ENCODE results near the gene LRP1B.

Gene LRP1B

DNA sequence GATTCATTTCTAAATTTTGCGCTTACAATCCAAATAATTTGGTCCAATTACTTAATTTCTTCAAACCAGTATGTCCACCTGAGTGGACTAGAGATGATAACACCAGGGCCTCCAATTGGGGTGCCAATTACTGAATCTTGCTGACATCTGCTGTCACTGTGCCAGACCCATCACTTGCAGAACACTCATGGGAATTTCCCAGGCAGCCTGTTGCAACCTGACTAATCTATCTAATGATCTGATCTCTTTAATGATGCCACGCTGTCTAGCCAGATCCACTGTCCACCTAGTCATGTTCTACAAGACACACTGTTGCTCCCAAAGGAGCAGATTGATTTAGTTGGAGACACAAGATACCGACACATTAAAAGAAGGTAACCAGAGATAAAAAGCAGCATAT, 11.8 kb upstream of the LRP1B start:
- H3K4me3 ChIP-seq (ENCODE audit: low read length) = no peak overlapping the region
- TF ChIP-seq, protein P1, sequence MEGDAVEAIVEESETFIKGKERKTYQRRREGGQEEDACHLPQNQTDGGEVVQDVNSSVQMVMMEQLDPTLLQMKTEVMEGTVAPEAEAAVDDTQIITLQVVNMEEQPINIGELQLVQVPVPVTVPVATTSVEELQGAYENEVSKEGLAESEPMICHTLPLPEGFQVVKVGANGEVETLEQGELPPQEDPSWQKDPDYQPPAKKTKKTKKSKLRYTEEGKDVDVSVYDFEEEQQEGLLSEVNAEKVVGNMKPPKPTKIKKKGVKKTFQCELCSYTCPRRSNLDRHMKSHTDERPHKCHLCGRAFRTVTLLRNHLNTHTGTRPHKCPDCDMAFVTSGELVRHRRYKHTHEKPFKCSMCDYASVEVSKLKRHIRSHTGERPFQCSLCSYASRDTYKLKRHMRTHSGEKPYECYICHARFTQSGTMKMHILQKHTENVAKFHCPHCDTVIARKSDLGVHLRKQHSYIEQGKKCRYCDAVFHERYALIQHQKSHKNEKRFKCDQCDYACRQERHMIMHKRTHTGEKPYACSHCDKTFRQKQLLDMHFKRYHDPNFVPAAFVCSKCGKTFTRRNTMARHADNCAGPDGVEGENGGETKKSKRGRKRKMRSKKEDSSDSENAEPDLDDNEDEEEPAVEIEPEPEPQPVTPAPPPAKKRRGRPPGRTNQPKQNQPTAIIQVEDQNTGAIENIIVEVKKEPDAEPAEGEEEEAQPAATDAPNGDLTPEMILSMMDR (IDR thresholded peaks at IDR 0.05; ENCODE audit: low read length) = no peak
- TF ChIP-seq EZH2phosphoT487 (IDR thresholded peaks at IDR 0.05; ENCODE audit: low read length) (no peak), EZH2 (optimal IDR thresholded peaks at IDR 0.05; ENCODE audit: low read depth, low read length) (no peak)
- H3K4me2 ChIP-seq (ENCODE audit: low read depth, low read length) = no peak overlapping the region
- H3K9me2 ChIP-seq (replicated peaks; ENCODE audit: insufficient read depth, low read length) = no peaks in the 10 kb centered on the region
- H3K27ac ChIP-seq (ENCODE audit: low read length) = no peak overlapping the region
- H3K79me2 ChIP-seq (ENCODE audit: low read length) = no peaks in the 10 kb centered on the region
- H3K9ac ChIP-seq (ENCODE audit: low read length) = no peak overlapping the region
- H3K4me1 ChIP-seq (ENCODE audit: low read length) = no peaks in the 10 kb centered on the region
- H4K20me1 ChIP-seq (ENCODE audit: insufficient read depth, low read length) = no peaks in the 10 kb centered on the region
- no peak for DNase-seq
- H2AFZ ChIP-seq (ENCODE audit: low read length) = no peak overlapping the region
- no peaks in the 10 kb centered on the region for H3F3A ChIP-seq (ENCODE audit: insufficient read depth, low read length)
- H3K9me3 ChIP-seq (replicated peaks; ENCODE audit: insufficient read depth, low read length) = no peaks in the 10 kb centered on the region
- no peaks in the 10 kb centered on the region for H3K36me3 ChIP-seq (replicated peaks; ENCODE audit: insufficient read depth, low read length)
- H3K27me3 ChIP-seq (replicated peaks; ENCODE audit: insufficient read depth, low read length) = no peaks in the 10 kb centered on the region

DNA sequence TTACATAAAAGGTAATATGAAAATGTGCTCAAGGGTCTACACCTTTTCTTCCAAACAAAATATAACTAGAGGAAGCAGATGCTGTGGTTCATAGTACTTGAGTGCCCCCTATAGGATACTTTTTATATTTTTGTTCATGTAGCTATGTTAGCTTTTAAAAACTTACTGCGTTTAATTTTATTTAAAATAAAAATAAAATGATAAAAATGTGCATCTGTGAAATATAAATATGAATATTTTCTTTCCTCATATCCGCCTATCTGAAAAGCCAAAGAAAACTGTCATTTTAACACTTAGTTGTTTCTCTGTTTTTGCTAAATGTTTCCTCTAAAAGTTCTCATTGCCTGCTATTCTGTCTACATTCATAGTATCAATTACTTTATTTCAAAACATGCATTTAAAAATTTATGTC, 9.6 kb upstream of the LRP1B start:
- no peak overlapping the region for H3K9ac ChIP-seq (ENCODE audit: low read length)
- H3K9me3 ChIP-seq (replicated peaks; ENCODE audit: insufficient read depth, low read length) = no peaks in the 10 kb centered on the region
- no peak overlapping the region for H3K4me2 ChIP-seq (ENCODE audit: low read depth, low read length)
- H2AFZ ChIP-seq (ENCODE audit: low read length) = no peak overlapping the region
- TF ChIP-seq EZH2phosphoT487 (IDR thresholded peaks at IDR 0.05; ENCODE audit: low read length) = no peak
- TF ChIP-seq, protein P1 (IDR thresholded peaks at IDR 0.05; ENCODE audit: low read length) = peak; percentile 45
- no peak for TF ChIP-seq EZH2 (optimal IDR thresholded peaks at IDR 0.05; ENCODE audit: low read depth, low read length)
- H3K27ac ChIP-seq (ENCODE audit: low read length) = no peak overlapping the region
- H4K20me1 ChIP-seq (ENCODE audit: insufficient read depth, low read length) = no peaks in the 10 kb centered on the region
- H3K27me3 ChIP-seq (replicated peaks; ENCODE audit: insufficient read depth, low read length) = no peaks in the 10 kb centered on the region
- H3K79me2 ChIP-seq (ENCODE audit: low read length) = no peaks in the 10 kb centered on the region
- no peaks in the 10 kb centered on the region for H3K4me1 ChIP-seq (ENCODE audit: low read length)
- H3K9me2 ChIP-seq (replicated peaks; ENCODE audit: insufficient read depth, low read length) = no peaks in the 10 kb centered on the region
- no peak overlapping the region for H3K4me3 ChIP-seq (ENCODE audit: low read length)
- peak; percentile 43 for DNase-seq
- no peaks in the 10 kb centered on the region for H3F3A ChIP-seq (ENCODE audit: insufficient read depth, low read length)
- no peaks in the 10 kb centered on the region for H3K36me3 ChIP-seq (replicated peaks; ENCODE audit: insufficient read depth, low read length)

DNA sequence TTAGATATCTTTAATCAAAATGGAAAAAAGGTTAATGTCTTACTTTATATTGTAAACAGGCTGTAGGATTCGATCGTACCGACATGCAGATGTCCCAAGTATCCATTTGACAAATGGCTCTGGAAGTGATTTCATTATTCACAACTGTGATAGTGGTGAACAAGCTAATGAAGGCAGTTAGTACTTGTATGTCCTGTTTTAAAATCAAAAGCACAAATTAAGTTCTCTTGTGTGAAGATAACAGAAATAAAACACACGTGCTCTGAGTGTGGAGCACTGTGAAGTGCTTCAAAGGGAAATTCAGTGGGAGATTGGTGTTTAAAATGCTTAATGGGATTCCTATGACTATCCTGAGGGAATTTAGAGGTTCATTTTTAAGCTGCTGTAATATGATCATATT, 8.6 kb upstream of the LRP1B start:
- Histone ChIP-seq H3F3A (ENCODE audit: insufficient read depth, low read length) (no peaks in the 10 kb centered on the region), H2AFZ (ENCODE audit: low read length) (no peak overlapping the region), H3K4me3 (ENCODE audit: low read length) (no peak overlapping the region), H3K9me3 (replicated peaks; ENCODE audit: insufficient read depth, low read length) (no peaks in the 10 kb centered on the region), H3K36me3 (replicated peaks; ENCODE audit: insufficient read depth, low read length) (no peaks in the 10 kb centered on the region), H3K27me3 (replicated peaks; ENCODE audit: insufficient read depth, low read length) (no peaks in the 10 kb centered on the region), H3K27ac (ENCODE audit: low read length) (no peak overlapping the region), H3K4me1 (ENCODE audit: low read length) (no peaks in the 10 kb centered on the region), H3K9ac (ENCODE audit: low read length) (no peak overlapping the region), H4K20me1 (ENCODE audit: insufficient read depth, low read length) (no peaks in the 10 kb centered on the region), H3K79me2 (ENCODE audit: low read length) (no peaks in the 10 kb centered on the region), H3K9me2 (replicated peaks; ENCODE audit: insufficient read depth, low read length) (no peaks in the 10 kb centered on the region), H3K4me2 (ENCODE audit: low read depth, low read length) (no peak overlapping the region)
- DNase-seq = no peak
- TF ChIP-seq EZH2phosphoT487 (IDR thresholded peaks at IDR 0.05; ENCODE audit: low read length) (no peak), EZH2 (optimal IDR thresholded peaks at IDR 0.05; ENCODE audit: low read depth, low read length) (no peak)
- TF ChIP-seq, protein P1 (IDR thresholded peaks at IDR 0.05; ENCODE audit: low read length) = no peak
